Cardiac muscle cell (in vitro differentiated cells and primary cell): ENCODE results near the gene AURKA. TPM values are rescaled to one million over a fixed set of nuclear protein-coding genes. Genes with fewer than 3 reads are reported as not detected.
A peak's percentile ranks its signal among the peaks of the same experiment; 100 is the strongest.

ENCODE experiments used
- DNase-seq, 2 donors: peaks; one replicate each; pipeline versions ENCODE4 v3.0.0 to v3.0.0-alpha.2; 2010 to 2017; ENCODE audit warnings: low read depth in 1 of 2, low spot score in 1 of 2
- H3K27ac ChIP-seq: fragments of 200-600 bp; sonication (generic); 2 replicates; pipeline ENCODE4 v1.5.1; 2016
- H3K27me3 ChIP-seq: fragments of 200-600 bp; sonication (generic); 2 replicates; pipeline ENCODE4 v1.6.0; 2016; ENCODE audit warnings: control low read depth
- H3K36me3 ChIP-seq: fragments of 200-600 bp; sonication (generic); 2 replicates; pipeline ENCODE4 v1.5.1; 2016; ENCODE audit warnings: control low read depth
- H3K4me1 ChIP-seq: fragments of 200-600 bp; sonication (generic); 2 replicates; pipeline ENCODE4 v1.8.1; 2017; ENCODE audit warnings: low read depth, mild to moderate bottlenecking, mixed run types
- H3K4me3 ChIP-seq: fragments of 200-600 bp; sonication (generic); 2 replicates; pipeline ENCODE4 v1.5.1; 2016; ENCODE audit warnings: mild to moderate bottlenecking
- H3K9me3 ChIP-seq: fragments of 200-600 bp; sonication (generic); 2 replicates; pipeline ENCODE4 v1.5.1; 2017; ENCODE audit warnings: low read depth, mild to moderate bottlenecking, control low read depth
- CTCF ChIP-seq: IDR thresholded peaks from 2 replicates; pipeline ENCODE4 v1.5.1; 2012; ENCODE audit warnings: low read depth, mild to moderate bottlenecking, low read length
- polyA plus RNA-seq: library from polyadenylated mRNA; unstranded; fragments of >200 nt; fragmentation: Nextera tagmentation; extraction: Ambion mirVana; gene quantifications from 2 replicates; pipeline ENCODE4 v1.2.1, GENCODE V29; 2016
- total RNA-seq: library from RNA; depleted of rRNA; stranded (reverse); fragments of >200 nt; gene quantifications from 2 replicates; pipeline ENCODE4 v1.2.3, GENCODE V29; 2016

The AURKA gene
- total and polyA plus RNA-seq, 2 experiments from 2014 or later: 28.8 to 58.2 TPM

- H3K36me3 ChIP-seq: no peaks in the 10 kb centered on the region
- TF ChIP-seq CTCF: no peak
- H3K27ac ChIP-seq: no peak overlapping the region
- no peaks in the 10 kb centered on the region for H3K9me3 ChIP-seq
- no peaks in the 10 kb centered on the region for H3K4me1 ChIP-seq
- H3K4me3 ChIP-seq: no peak overlapping the region
- DNase-seq: peak in 1 of 2 donors; percentile 79
- H3K27me3 ChIP-seq: peaks cover 7% of the 10 kb centered on the region
These were observed 30.2 kb upstream of the AURKA start for GRCh38 chr20:56422076-56422823.

- Histone ChIP-seq H3K27me3 (peaks cover 7% of the 10 kb centered on the region), H3K4me3 (no peak overlapping the region), H3K4me1 (no peaks in the 10 kb centered on the region), H3K9me3 (no peaks in the 10 kb centered on the region), H3K27ac (no peak overlapping the region), H3K36me3 (no peaks in the 10 kb centered on the region)
- TF ChIP-seq CTCF: no peak
- no peak for DNase-seq
These were observed 29.1 kb upstream of the AURKA start for GRCh38 chr20:56420940-56421688.

- H3K36me3 ChIP-seq: no peaks in the 10 kb centered on the region
- no peak overlapping the region for H3K27ac ChIP-seq
- no peak overlapping the region for H3K4me3 ChIP-seq
- no peaks in the 10 kb centered on the region for H3K9me3 ChIP-seq
- no peaks in the 10 kb centered on the region for H3K4me1 ChIP-seq
- no peak for DNase-seq
- TF ChIP-seq CTCF: no peak
- H3K27me3 ChIP-seq: peaks cover 7% of the 10 kb centered on the region
These were observed 28.0 kb upstream of the AURKA start for GRCh38 chr20:56420028-56420427.

- H3K27me3 ChIP-seq: no peaks in the 10 kb centered on the region
- H3K9me3 ChIP-seq: no peaks in the 10 kb centered on the region
- H3K36me3 ChIP-seq: no peaks in the 10 kb centered on the region
- no peak overlapping the region for H3K4me3 ChIP-seq
- no peak for TF ChIP-seq CTCF
- no peaks in the 10 kb centered on the region for H3K4me1 ChIP-seq
- DNase-seq: peak in 1 of 2 donors; percentile 14
- no peak overlapping the region for H3K27ac ChIP-seq
These were observed 26.4 kb upstream of the AURKA start for GRCh38 chr20:56418385-56418861.

- Histone ChIP-seq H3K27ac (no peak overlapping the region), H3K4me3 (no peak overlapping the region), H3K27me3 (no peaks in the 10 kb centered on the region), H3K4me1 (no peaks in the 10 kb centered on the region), H3K9me3 (no peaks in the 10 kb centered on the region), H3K36me3 (no peaks in the 10 kb centered on the region)
- DNase-seq: no peak
- no peak for TF ChIP-seq CTCF
These were observed 25.9 kb upstream of the AURKA start for GRCh38 chr20:56417911-56418310.
